PC-3 (cell line): ENCODE measurements around the gene MARCHF9. TPM values are rescaled to one million over a fixed set of nuclear protein-coding genes. Genes with fewer than 3 reads are reported as not detected.

Experiments used
- ATAC-seq: fragments of 200-7000 bp; cut with Tn5 transposase; 2 replicates; pipeline ENCODE4 v1.9.1; 2020; ENCODE audit warnings: mild to moderate bottlenecking, moderate library complexity
- BruUV-seq: library from RNA; stranded (reverse); fragments of 400-500 nt; replicated peaks from 2 replicates; lab custom pipeline; 2021; lab: Mats Ljungman, UMichigan
- CTCF ChIA-PET: fragments of 300-600 bp; sonication (Branson Sonifier 250); formaldehyde crosslinking; loops from one replicate; lab custom pipeline; 2022; ENCODE audit warnings: antibody characterized with exemption; lab: Charles Lee
- POLR2A ChIA-PET: fragments of 300-600 bp; sonication (Branson Sonifier 250); formaldehyde crosslinking; loops from one replicate; lab custom pipeline; 2022; ENCODE audit warnings: antibody characterized with exemption; ENCODE audit not compliant: unreplicated experiment; lab: Charles Lee
- DNase-seq: peaks from one replicate; pipeline ENCODE4 v3.0.0-alpha.2; 2015
- H2AFZ ChIP-seq: fragments of 300-600 bp; sonication (generic); 2 replicates; pipeline ENCODE4 v1.6.0; 2016; ENCODE audit warnings: antibody characterized with exemption, low read length
- H3F3A ChIP-seq: fragments of 300-600 bp; sonication (generic); one replicate; pipeline ENCODE4 v1.6.0; 2017; ENCODE audit warnings: antibody characterized with exemption, low read length, control low read depth, mild to moderate bottlenecking; ENCODE audit not compliant: unreplicated experiment
- H3K27ac ChIP-seq: fragments of 300-600 bp; sonication (generic); 2 replicates; pipeline ENCODE4 v1.5.1; 2016; ENCODE audit warnings: mild to moderate bottlenecking, low read length
- H3K27me3 ChIP-seq: fragments of 300-600 bp; sonication (generic); 2 replicates; pipeline ENCODE4 v1.6.1; 2016; ENCODE audit warnings: low read length, mixed read lengths
- H3K36me3 ChIP-seq: fragments of 300-600 bp; sonication (generic); 2 replicates; pipeline ENCODE4 v1.6.1; 2016; ENCODE audit warnings: low read depth, mixed run types, low read length, mixed read lengths
- H3K4me1 ChIP-seq: fragments of 300-600 bp; sonication (generic); 2 replicates; pipeline ENCODE4 v1.5.1; 2016; ENCODE audit warnings: low read length; ENCODE audit not compliant: insufficient read depth
- H3K4me2 ChIP-seq: fragments of 300-600 bp; sonication (generic); 2 replicates; pipeline ENCODE4 v1.6.0; 2016; ENCODE audit warnings: low read length
- H3K4me3 ChIP-seq: fragments of 300-600 bp; sonication (generic); 2 replicates; pipeline ENCODE4 v1.5.1; 2016; ENCODE audit warnings: mild to moderate bottlenecking, low read length, mixed read lengths
- H3K79me2 ChIP-seq: fragments of 300-600 bp; sonication (generic); 2 replicates; pipeline ENCODE4 v1.6.1; 2017; ENCODE audit warnings: low read length, mixed read lengths
- H3K9ac ChIP-seq: fragments of 300-600 bp; sonication (generic); 2 replicates; pipeline ENCODE4 v1.6.0; 2016; ENCODE audit warnings: mild to moderate bottlenecking, low read length
- H3K9me2 ChIP-seq: fragments of 300-600 bp; sonication (generic); replicated peaks from 2 replicates; pipeline ENCODE4 v1.6.1; 2016; ENCODE audit warnings: mixed run types, low read length, mixed read lengths
- H3K9me3 ChIP-seq: fragments of 300-600 bp; sonication (generic); 2 replicates; pipeline ENCODE4 v1.6.1; 2016; ENCODE audit warnings: low read length, mixed read lengths
- H4K20me1 ChIP-seq: fragments of 300-600 bp; sonication (generic); 2 replicates; pipeline ENCODE4 v1.6.1; 2016; ENCODE audit warnings: low read length, mixed read lengths
- EZH2 ChIP-seq: fragments of 300-600 bp; sonication (generic); IDR thresholded peaks from one replicate; pipeline ENCODE4 v1.6.1; 2017; ENCODE audit warnings: antibody characterized with exemption, mild to moderate bottlenecking, low read length; ENCODE audit not compliant: unreplicated experiment
- EZH2phosphoT487 ChIP-seq: fragments of 300-600 bp; sonication (generic); IDR thresholded peaks from 2 replicates; pipeline ENCODE4 v1.6.1; 2018; ENCODE audit warnings: mild to moderate bottlenecking, antibody characterized with exemption, low read length, borderline replicate concordance
- intact Hi-C: fragments of 100-400 bp; cut with micrococcal nuclease; formaldehyde crosslinking; loops from 2 replicates; pipeline ENCODE4 v1.9.0; 2023
- total RNA-seq: library from RNA; depleted of rRNA; stranded (reverse); fragments of >200 nt; gene quantifications from 2 replicates; pipeline ENCODE4 v1.2.3, GENCODE V29; 2014
- TF ChIP-seq, protein P1 (sequence below): fragments of 300-600 bp; sonication (generic); conservative IDR thresholded peaks from 2 replicates; pipeline ENCODE4 v1.5.1; 2017; ENCODE audit warnings: antibody characterized with exemption, low read depth, mild to moderate bottlenecking, low read length

Gene MARCHF9
- total RNA-seq, 1 experiment from 2014 or later: 13.4 TPM

DNA sequence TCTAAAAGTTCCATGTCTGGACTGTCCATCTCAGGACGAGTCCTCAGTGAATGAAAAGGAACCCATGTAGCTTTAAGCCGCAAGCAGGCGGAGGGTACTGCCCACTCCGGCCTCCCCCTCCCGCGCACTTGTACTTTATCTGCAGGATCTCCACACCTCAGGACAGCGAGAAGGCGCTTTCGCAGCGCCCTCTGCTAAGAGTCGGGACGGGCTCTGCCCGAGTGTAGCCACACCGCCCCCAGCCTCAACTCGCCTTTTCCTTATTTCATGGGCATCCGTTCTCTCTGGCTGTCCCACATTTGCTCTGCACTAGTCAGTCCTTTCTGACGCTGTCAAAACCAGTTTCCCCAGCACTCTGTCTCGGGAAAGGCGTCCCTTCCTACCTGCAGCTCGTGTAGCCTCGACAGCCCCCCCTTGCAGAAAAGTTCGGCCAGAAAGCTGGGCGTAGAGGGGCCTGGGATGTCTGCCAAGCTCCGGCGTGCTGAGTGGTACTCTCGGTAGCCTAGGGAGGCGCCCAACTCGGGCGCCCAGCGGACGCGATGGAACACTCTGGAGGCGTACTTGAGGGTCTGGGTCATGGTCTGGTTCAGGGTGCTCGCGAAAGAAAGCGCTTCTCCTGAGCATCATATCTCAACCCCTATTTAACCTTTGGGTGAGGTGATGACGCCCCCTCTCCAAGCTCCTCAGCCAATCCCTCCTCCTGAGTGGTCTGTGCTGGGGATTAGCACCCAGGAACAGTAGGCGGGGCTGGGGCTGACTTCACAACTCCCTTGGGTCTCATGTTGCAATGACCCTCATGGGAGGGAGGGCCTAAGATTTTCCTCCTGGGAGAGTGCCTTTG, 11.8 kb downstream of the MARCHF9 start, which contains the start of gene CYP27B1:
Gene CYP27B1 (minus strand): TSS at position 615 of the 841 bp plus-strand sequence. CDS start 37 bp downstream, at position 578.
- ChIA-PET CTCF (no interaction called here), POLR2A (interaction anchor here (0.6 kb wide), 1 partner anchor 608 kb away, joined by 3 read pairs; no protein-coding TSS in a partner anchor)
- Histone ChIP-seq H3K27ac (no peak within 1 kb of the TSS), H3K4me1 (peaks cover 42% of the 10 kb centered on the region), H3K36me3 (peaks cover 18% of the 10 kb centered on the region), H3K9me2 (no peaks in the 10 kb centered on the region), H3K9ac (0 out of 2 replicates have a peak within 1 kb of the TSS, but pooled peaks have one; percentile 53), H3F3A (no peaks in the 10 kb centered on the region), H3K9me3 (no peaks in the 10 kb centered on the region), H3K79me2 (peaks cover 14% of the 10 kb centered on the region), H3K4me3 (peak within 1 kb of the TSS; percentile 79), H3K27me3 (no peaks in the 10 kb centered on the region), H2AFZ (peak within 1 kb of the TSS; percentile 95), H3K4me2 (peak within 1 kb of the TSS; percentile 96), H4K20me1 (no peaks in the 10 kb centered on the region)
- TF ChIP-seq, protein P1, sequence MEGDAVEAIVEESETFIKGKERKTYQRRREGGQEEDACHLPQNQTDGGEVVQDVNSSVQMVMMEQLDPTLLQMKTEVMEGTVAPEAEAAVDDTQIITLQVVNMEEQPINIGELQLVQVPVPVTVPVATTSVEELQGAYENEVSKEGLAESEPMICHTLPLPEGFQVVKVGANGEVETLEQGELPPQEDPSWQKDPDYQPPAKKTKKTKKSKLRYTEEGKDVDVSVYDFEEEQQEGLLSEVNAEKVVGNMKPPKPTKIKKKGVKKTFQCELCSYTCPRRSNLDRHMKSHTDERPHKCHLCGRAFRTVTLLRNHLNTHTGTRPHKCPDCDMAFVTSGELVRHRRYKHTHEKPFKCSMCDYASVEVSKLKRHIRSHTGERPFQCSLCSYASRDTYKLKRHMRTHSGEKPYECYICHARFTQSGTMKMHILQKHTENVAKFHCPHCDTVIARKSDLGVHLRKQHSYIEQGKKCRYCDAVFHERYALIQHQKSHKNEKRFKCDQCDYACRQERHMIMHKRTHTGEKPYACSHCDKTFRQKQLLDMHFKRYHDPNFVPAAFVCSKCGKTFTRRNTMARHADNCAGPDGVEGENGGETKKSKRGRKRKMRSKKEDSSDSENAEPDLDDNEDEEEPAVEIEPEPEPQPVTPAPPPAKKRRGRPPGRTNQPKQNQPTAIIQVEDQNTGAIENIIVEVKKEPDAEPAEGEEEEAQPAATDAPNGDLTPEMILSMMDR: peak; percentile 27; the same call in 1 of the 2 replicates
- no peak for TF ChIP-seq EZH2phosphoT487
- ATAC-seq: peak; percentile 46
- no TSS peak for BruUV-seq
- DNase-seq: peak; percentile 63
- intact Hi-C loops: no loop called here

DNA sequence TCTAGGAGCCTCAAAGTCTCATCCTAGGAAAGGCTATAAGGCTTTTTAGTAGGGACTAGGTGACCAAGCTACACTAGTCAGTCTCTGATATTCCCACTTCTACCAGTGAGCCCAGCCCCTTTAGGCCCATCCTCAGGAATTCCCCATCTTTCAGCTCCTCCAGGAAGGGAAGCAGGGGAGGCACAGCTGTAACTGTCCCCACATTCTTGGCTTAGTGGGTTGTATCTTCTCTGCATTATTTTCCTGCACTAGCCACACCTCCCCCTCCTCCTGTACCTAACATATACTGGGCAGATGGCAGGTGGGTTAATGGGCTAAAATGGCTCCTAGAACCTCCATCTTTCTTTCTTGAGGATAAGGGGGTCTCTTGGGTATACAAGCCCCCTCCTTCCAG, 12.4 kb downstream of the MARCHF9 start:
- no peaks in the 10 kb centered on the region for H4K20me1 ChIP-seq
- no peaks in the 10 kb centered on the region for H3F3A ChIP-seq
- H3K4me2 ChIP-seq: peak overlapping the region; percentile 96
- H3K79me2 ChIP-seq: peaks cover 14% of the 10 kb centered on the region
- no peaks in the 10 kb centered on the region for H3K9me2 ChIP-seq
- peaks cover 42% of the 10 kb centered on the region for H3K4me1 ChIP-seq
- peak overlapping the region; percentile 79; the same call in 1 of the 2 replicates for H3K4me3 ChIP-seq
- ATAC-seq: no peak
- intact Hi-C loops: no loop called here
- TF ChIP-seq, protein P1: no peak
- TF ChIP-seq EZH2: no peak
- no peak for TF ChIP-seq EZH2phosphoT487
- ChIA-PET CTCF (no interaction called here), POLR2A (interaction anchor here (0.6 kb wide), 1 partner anchor 40 kb away, joined by 5 read pairs; no protein-coding TSS in a partner anchor)
- no peak overlapping the region for H3K9ac ChIP-seq
- no peaks in the 10 kb centered on the region for H3K9me3 ChIP-seq
- peaks cover 18% of the 10 kb centered on the region for H3K36me3 ChIP-seq
- H2AFZ ChIP-seq: no peak overlapping the region
- H3K27me3 ChIP-seq: no peaks in the 10 kb centered on the region
- BruUV-seq: no TSS peak
- no peak overlapping the region for H3K27ac ChIP-seq
- DNase-seq: no peak

DNA sequence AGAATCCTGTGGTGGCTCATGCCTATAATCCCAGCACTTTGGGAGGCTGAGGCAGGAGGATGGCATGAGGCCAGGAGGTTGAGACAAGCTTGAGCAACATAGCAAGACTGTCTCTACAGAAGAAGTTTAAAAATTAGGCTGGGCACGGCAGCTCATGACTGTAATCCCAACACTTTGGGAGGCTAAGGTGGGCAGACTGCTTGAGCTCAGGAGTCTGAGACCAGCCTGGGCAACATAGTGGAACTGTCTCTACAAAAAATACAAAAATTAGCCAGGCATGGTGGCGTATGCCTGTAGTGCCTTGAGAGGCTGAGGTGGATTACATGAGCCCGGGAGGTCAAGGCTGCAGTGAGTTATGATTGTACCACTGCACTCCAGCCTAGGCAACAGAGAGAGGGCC, 13.0 kb downstream of the MARCHF9 start:
- TF ChIP-seq EZH2phosphoT487: no peak
- no peak for TF ChIP-seq EZH2
- TF ChIP-seq, protein P1: no peak
- CTCF ChIA-PET: no interaction called here
- no peaks in the 10 kb centered on the region for H3K9me3 ChIP-seq
- H3K27ac ChIP-seq: no peak overlapping the region
- peaks cover 42% of the 10 kb centered on the region for H3K4me1 ChIP-seq
- no peak overlapping the region for H3K4me2 ChIP-seq
- BruUV-seq: no TSS peak
- H3K27me3 ChIP-seq: no peaks in the 10 kb centered on the region
- no peaks in the 10 kb centered on the region for H3K9me2 ChIP-seq
- DNase-seq (no peak), ATAC-seq (no peak)
- no peak overlapping the region for H3K4me3 ChIP-seq
- H3F3A ChIP-seq: no peaks in the 10 kb centered on the region
- H3K79me2 ChIP-seq: peaks cover 18% of the 10 kb centered on the region
- intact Hi-C loops: no loop called here
- no peak overlapping the region for H2AFZ ChIP-seq
- peaks cover 18% of the 10 kb centered on the region for H3K36me3 ChIP-seq
- H4K20me1 ChIP-seq: no peaks in the 10 kb centered on the region
- POLR2A ChIA-PET: interaction anchor here (0.6 kb wide), 1 partner anchor 41 kb away, joined by 5 read pairs; no protein-coding TSS in a partner anchor
- H3K9ac ChIP-seq: no peak overlapping the region
